Measurements from ENCODE around the gene AUTS2.

Gene AUTS2

DNA sequence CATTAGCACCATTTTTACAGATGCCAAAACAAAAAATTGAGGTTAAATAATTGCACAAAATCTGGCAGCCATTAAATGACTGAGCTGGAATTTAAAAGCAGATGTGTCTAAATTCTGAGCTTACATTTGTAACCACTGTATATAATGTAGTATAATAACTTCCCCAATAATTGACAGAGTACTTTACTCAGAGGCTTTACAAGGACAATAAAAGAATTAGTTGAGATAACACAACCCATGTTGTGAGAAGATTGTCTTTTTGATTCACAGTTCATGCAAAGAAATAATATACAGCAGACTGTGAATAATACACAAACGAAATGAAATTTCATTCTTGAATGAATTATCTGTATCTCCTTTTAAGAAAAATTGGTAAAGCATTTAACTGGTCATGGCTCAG is 417.1 kb downstream of the AUTS2 start:
- no peak for DNase-seq

DNA sequence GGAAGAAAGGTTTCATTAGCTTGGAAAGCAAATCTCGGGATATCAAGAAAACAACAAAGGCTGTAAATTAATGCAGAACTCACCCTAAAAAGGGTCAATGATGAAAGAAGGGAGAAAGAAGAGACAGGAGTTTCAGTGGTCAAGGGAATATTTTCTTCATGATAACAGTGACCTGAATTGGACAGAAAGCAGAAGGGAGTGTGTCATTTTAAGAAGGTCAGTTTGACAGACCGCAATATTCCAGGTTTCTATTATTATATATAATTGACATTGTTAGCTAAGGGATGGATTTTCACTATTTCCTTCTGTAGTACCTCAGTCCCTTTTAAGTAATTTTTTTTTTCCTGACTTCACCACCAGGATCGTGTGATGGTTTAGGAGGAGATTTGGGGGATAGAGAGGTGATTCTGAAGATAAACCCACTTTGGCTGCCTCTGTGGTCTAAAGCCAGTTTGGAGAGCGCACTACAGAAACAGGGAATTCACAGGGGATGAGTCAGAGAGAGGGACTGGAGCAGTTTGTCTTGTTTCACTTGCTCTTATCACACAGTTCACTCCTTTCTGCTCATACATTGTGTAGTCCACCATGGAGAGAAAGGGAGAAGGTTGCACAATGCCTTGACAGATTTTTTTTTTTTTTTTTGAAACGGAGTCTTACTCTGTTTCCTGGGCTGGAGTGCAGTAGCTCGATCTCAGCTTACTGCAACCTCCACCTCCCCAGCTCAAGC is 417.9 kb downstream of the AUTS2 start:
- DNase-seq: no peak

DNA sequence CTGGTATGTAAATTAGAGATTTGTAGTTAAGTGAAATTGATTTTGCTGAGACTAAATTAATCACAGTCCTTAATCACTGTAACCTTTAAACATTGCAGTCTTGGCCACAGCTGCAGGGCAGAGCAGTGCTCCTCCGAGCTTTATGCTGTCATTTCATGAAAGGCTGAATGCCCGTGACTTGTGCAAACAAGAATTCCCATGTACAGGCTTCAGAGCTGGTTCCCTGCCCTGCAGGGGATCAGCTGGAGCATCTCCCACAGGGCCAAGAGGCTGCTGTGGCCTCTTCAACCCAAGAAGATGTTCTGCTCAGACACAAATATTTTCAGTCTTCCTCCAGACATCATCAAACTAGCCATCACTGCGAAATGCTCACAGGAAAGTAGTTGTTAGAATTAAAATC is 419.1 kb downstream of the AUTS2 start:
- DNase-seq: no peak

DNA sequence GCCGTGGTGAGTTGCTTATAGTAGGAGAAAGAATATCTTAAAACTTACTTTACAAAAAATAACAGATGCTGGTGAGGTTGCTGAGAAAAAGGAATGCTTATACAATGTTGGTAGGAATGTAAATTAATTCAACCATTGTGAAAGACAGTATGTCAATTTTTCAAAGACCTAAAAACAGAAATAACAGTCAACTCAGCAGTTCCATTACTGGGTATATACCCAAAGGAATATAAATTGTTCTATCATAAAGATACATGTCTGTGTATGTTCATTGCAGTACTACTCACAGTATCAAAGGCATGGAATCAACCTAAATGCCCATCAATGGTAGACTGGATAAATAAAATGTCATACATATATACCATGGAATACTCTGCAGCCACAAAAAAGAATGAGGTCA is 420.4 kb downstream of the AUTS2 start:
- DNase-seq: no peak

DNA sequence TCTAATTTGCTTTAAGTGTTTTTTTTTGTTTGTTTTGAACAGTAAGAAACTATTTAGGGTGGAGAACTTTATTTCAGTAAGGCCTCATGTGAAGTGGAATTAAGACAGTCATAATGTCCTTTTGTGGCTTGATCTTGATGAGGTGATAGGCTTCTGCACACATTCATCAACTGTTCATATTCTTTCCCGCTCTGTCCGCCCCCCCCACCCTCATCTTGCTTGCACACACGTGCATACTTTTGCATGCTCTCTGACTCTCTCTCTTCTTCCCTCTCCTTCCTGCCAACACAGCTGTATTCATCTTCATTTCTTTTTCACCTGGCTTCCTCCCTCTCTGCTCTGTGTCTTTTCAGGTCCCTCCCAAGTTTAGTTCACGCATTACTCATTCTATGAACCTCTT is 429.6 kb downstream of the AUTS2 start:
- no peak for DNase-seq

DNA sequence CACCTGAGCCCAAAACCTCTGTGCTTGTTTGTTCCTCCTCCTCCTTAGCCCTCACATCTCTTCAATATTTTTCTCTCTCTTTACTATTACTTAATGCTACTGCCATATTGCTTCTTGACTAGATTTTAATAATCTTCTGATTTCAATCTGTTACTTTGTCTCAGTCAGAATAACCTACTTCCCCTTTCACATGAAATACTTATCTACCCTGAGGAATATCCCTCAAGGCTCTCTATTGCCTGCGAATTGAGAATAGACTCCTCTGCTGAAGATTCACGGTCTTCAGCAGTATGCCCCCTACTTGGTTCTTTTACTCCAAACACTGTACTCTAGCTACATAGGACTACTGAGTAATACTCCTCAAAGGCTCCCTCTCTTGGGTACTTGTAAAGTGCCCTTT is 430.3 kb downstream of the AUTS2 start:
- no peak for DNase-seq

DNA sequence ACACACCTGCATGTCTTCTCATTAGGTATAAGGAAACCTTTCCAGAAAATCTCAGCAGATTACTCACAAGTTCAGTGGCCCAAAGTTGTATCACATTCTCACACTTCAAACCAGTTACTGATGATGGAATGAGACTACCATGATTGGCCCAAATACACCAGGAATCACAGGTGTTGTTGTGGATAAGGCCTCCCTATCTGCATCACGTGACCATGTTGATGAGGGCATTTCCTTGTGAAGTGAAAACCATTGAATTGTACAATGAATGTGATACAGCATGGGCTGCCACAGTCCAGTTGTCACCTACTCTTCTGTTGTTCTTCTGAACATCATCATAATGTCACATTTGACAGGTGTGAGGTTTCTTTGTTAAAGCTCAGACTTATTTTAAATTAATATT is 431.7 kb downstream of the AUTS2 start:
- no peak for DNase-seq

DNA sequence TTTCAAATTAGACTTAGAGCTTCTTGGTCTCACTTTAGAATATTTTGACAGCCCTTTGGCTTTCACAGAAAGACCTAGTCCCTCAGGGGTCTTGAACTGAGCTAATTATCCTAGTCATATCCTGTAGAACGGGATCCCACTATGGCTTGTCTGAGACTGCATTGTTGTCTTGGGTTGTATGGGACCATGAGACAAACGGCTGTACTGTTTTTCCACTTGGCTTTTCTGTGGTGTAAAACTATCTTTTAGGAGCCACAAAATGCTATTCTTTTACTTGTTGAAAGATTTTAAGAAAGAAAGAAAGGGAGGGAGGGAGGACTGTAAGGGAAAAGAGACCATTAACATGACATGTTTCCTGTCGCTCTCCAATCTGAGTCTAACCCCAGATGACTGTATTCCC is 432.5 kb downstream of the AUTS2 start:
- no peak for DNase-seq

DNA sequence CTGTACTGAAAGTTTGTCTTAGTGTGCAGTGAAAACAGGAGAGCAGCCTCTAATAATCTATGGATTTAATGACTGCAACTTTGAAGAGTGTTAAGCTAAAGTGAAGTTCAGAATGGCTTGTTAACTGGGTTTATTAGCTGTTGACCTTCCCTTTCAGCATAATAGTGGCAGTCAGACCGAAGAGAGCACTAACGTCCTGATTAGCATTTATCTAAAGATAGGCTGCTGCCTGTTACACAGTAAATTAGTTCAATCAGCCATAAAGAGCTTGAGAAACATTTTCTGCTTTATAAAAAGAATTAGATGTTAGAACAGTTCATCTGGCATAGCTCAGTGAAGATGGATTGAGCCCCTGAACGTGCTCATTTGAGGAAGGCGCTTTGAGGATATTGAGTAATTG is 433.0 kb downstream of the AUTS2 start:
- DNase-seq: no peak

DNA sequence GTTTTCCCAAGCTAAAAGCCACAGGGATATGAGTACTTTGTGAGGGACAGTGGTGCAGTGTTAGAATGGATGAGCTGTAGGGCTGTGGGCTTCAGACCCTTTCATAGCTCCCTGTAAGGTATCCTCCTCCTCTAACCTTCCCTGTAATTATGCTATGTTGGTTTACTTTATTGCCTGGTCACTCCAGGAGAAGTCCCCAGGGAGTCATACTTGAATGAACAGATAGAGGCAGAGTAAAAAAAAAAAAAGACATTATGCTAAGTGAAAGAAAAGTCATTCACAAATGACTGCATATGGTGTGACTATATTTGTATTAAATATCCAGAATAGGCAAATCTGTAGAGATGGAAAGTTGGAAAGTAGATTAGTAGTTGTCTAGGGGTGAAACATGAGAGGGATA is 434.4 kb downstream of the AUTS2 start:
- DNase-seq: no peak

DNA sequence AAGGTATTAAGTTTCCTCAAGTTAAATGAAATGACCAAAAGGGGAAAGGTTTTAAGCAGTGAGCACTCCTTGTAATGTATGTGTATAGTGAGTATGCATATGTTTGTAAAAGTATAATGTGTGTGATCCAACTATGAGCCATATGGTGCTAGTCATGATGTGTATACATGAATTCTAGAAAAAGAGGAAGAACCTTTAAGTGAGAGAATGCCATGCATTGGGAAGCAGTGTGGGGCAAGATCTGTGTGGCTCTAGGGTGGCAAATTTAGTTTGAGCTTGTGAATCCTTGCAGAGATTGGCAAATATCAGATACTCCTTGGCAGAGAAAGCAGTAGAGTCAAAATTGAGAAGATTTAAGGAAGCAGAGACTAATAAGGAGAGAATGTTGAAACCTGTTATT is 435.0 kb downstream of the AUTS2 start:
- DNase-seq: no peak

DNA sequence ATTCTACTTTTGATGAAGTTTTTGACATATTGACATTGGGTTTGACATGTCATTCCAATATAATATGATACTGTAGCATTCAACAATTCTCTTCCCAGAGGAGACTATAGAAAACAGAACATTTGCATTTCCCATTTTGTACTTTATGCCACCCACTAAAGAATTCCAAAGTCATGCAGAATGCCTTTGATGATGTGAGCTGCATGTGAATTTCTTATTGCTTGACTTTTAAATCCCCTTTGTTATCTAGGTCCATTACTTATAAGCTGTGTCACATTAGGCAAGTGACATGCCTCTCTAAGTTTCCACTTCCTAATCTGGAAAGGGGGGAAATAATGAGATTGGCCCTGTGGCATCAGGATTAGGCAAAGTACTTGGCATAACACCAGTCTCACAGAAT is 436.7 kb downstream of the AUTS2 start:
- DNase-seq: no peak

DNA sequence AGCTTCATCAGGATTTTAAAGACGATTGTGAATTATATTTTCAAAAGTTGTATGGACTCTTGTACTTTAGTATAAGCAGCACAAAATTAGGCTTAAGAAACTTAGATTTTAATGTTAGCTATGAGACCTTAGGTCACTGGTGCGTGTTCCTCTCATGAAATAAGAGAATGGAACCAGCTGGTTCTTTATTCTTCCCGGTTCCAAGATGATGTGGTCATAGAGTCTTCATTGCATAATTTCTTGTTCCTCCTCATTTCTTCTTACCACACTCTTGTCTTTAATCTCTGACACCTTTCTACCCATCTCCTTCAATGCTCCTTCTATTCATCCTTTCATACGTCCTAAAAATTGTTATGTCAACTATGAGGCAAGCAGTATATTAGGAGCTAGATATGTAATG is 437.2 kb downstream of the AUTS2 start:
- no peak for DNase-seq

DNA sequence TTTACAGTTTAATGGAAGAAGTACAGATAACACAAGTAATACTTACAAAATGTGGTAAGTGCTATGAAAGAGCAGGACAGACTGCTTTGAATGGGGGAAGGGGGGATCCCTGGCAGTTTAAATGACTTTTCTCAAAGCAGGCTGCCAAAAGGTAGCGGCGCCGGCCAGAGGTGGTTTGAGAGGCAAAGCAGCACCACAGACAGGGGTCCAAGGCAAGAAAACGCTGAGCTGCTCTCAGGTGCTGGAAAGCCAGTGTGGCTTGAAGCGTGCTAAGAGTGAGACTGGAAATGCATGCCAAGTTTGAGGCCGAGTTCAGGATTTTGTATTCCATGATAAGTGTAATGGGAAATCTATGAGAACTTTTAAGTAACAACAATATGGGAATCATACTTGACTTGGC is 437.7 kb downstream of the AUTS2 start:
- no peak for DNase-seq

DNA sequence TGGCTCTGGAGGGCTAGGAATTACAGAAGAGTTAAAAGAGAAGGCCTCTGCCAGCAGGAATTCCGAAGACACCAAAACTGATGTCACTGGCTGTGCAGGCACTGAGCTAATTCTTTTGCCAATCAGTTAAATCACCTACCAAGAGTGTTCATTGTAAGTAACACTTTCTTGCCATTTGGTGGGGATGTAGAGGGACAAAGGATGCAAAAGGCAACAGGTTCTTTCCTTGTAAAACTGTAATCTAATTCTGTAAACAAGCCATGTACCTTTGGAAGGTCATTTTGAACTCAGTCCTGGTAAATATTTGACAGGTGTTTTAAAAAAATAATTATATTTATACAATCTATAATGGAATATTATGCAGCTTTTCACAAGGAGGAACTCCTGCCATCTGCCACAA is 438.4 kb downstream of the AUTS2 start:
- no peak for DNase-seq

DNA sequence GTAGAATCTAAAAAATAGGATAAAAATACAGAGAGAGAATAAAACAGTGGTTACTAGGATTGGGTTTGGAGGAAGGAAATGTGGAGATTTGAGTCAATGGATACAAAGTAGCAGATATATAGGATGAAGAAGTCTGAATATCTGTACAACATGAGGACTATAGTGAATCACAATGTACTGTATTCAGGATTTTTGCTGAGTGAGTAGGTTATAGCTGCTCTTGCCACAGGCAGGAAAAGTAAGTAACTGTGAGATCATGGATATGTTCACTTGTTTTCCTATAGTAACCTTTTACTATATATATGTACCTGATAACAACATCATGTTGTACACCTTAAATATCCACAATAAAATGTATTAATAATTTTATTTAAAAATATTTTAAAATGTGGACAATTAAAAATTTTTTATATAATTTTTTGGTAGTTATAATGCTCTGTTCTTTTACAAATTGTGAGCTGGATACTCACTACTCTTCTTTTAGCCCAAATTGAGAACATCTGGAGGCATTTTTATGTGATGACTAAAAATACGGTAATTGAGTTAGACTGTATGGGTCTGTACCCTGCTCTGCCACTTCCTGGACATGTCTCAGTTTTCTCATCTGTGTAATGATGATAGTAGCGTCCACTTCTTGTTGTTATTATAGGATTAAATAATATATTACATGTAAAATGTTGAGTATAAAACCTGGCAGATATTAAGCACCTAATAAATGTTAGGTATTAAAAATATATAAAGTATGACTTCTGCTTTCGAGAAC is 439.1 kb downstream of the AUTS2 start:
- DNase-seq: no peak

DNA sequence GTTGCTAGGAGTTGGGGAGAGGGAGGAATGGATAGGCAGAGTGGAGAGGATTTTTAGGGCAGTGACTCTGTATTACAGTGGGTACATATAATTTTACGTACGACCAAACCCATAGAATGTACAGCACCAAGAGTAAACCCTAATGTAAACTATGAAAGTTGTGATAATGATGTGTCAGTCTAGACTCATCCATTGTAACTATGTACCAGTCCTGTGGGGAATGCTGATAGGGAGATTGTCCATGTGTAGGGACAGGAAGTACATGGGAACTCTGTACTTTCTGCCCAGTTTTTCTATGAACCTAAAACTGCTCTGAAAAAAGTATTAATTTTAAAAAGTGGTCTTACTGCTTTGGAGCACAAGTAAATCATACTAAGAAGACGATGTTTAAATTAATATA is 441.8 kb downstream of the AUTS2 start:
- DNase-seq: no peak

DNA sequence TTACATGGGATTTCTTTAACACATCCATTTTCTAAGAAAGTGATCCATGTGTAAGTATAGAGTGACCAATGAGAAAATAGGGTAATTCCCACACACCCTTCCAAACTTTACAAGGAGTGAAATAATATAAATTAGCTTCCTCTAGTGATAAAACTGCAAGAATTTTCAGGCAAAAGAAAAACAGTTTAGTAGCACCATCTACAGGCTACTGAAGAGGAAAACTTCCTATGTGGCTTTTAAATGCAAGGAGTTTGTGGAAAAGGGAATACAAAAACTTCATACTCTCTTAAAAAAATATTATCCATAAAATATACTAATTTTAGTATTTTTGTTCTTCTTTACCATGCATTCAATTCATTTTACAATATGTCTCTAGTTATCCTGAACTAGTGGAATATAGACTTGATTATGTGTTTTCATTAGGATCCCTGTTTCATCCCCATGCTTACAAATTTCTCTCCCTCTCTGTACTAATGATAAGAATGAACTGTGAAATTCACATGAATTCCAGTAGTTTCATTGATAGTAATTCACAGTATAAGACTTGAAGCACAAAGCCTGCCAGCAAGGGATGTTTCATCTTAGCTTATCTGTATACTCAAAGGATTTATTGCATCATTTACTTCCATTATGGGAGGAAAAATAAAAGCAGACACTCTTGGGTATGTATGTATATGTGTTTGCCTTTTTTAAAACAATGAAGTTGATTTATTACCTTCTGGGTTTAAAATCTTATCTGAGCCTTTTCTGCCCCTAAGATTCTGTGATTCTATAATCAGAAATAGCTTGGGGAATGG is 442.9 kb downstream of the AUTS2 start:
- no peak for DNase-seq

DNA sequence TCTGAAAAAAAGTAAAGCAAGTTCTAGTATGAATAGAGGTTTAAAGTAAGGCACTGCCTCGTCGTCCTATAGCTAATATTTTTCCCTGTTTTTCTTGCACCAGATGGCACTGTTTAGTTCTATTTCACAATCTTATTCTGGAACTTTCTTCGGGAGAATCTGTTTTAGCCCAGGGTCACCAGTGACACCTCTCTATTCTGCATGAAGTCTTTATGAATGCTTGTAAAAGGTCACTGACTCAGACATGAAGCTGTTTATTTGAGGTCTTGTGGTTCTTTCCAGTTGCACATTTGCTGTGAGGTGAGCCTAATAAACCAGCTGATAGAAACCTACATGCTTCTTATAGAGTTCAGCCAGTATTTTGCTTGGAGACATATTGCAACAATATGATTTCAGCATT is 444.3 kb downstream of the AUTS2 start:
- DNase-seq: no peak

DNA sequence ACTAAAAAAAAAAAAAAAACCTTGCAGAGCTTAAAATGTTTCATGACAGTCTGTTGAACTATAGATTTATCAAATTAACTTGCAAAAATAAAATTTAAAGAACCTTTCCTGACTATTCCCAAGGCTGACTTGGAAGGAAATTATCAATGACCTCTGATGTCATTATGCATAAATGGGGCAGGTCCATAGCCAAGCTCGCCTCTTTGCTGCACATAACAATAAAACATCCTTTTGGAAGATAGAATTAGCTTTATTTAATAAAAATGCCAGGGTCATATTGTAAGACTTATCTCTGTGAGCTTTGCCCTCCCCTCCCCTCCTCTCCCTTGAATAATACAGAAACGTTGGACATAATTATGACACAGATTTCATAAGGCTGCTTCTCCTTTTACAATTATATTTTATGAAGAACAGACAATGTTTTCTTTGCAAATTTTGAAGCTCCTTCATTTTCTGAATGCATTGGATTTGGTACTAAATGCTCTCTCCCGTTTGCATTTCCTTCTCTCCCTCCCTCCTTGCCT is 444.8 kb downstream of the AUTS2 start:
- DNase-seq: no peak

DNA sequence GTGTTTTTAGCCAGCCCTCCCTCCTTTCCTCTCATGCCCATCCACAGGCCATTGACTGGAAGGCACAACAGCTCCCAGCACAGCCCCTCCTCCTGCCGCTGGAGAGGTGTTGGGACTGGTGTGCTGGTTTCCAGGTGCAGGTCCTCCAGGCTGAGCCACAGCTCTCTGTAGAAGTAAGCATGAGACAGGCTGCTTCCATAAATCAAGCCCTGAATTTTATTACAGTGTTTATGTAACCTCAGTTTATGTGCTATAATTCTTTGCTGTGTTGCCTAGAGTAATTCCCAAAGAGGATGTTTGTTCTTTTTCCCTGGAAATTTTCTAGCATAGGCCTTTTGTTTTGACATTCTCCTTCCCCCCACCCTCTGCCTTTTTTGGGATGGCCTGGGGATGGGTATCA is 445.8 kb downstream of the AUTS2 start:
- DNase-seq: no peak

DNA sequence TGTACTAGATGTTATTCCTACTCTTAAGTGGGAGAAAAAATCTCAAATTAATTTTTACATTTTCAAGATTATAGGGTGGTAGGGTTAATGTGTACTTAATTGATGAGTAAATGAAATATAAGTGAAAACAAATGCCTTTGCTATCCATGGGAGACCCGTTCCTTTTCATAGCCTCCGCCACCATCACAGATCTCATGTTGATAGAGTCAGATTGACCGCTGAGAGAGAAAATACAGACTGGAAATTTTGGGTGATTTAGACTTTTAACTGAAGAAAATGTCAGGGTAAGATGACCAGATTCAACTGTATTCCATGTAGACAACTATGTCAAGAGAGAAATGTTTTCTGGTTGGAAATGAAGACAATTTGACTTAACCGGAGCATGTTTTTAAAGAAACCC is 446.2 kb downstream of the AUTS2 start:
- no peak for DNase-seq

DNA sequence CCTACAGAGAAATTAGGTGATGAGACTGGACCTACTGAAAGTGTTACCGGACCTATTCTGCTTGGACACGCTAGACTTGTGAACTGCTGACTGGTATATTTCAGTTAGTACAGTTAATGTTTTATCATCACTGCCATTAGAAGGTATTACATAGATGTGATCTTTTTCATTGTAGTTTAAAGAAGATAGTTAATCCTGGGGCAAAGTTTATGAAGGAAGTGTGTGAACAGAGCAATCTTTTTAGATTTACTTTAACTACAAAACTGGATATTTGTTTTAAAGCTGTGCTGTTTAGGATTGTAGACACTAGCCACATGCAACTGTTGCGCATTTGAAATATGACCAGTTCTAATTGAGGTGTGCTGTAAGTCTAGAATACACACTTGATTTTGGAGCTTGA is 446.7 kb downstream of the AUTS2 start:
- DNase-seq: no peak

DNA sequence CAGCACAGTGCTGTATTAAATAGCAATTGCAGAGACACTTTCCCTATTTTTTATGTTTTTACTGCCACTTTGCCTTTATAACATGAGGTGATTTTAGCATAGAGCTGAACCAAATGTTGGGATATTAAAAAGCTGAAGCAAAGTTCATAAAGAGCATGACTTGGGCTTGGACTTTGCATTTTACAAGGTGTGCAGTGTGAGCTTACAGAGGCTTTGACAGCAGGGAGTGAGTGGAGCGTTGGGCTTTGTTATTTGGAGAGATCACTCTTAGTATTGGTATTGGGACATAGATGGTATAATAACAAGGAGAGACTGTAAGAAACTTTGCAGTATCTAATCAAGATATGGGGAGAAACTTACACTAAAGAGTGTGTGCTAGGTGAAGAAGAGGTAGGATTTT is 449.1 kb downstream of the AUTS2 start:
- DNase-seq: no peak

Data from CD4-positive, alpha-beta T cell treated with Interleukin-10 for 1 hour (primary cell).